ENCODE data around the gene CIITA.

Gene CIITA

GRCh38 chr16:10879681-10880589 lies 2.9 kb downstream of the CIITA start:
- no peak for DNase-seq

GRCh38 chr16:10880594-10881452 lies 3.8 kb downstream of the CIITA start:
- no peak for DNase-seq

- no peak for DNase-seq
These were observed 4.6 kb downstream of the CIITA start for GRCh38 chr16:10881479-10882030.

- DNase-seq: no peak
These were observed 6.0 kb downstream of the CIITA start for GRCh38 chr16:10883004-10883403.

- DNase-seq: no peak
These were observed 8.2 kb downstream of the CIITA start for GRCh38 chr16:10885246-10885645.

GRCh38 chr16:10888320-10888937 lies 11.4 kb downstream of the CIITA start:
- no peak for DNase-seq

- DNase-seq: no peak
These were observed 12.9 kb downstream of the CIITA start for GRCh38 chr16:10889855-10890254.

- no peak for DNase-seq
These were observed 15.8 kb downstream of the CIITA start for GRCh38 chr16:10892782-10893318.

GRCh38 chr16:10895053-10895946 lies 18.3 kb downstream of the CIITA start:
- no peak for DNase-seq

GRCh38 chr16:10896165-10896564 lies 19.2 kb downstream of the CIITA start:
- DNase-seq: no peak

GRCh38 chr16:10896723-10897122 lies 19.7 kb downstream of the CIITA start:
- no peak for DNase-seq

GRCh38 chr16:10897134-10897533 lies 20.1 kb downstream of the CIITA start:
- DNase-seq: no peak

GRCh38 chr16:10902999-10903398 lies 26.0 kb downstream of the CIITA start:
- DNase-seq: no peak

GRCh38 chr16:10906482-10906881 lies 29.5 kb downstream of the CIITA start:
- no peak for DNase-seq

GRCh38 chr16:10906914-10907756 lies 30.1 kb downstream of the CIITA start:
- no peak for DNase-seq

- no peak for DNase-seq
These were observed 30.7 kb downstream of the CIITA start for GRCh38 chr16:10907757-10908045.

- no peak for DNase-seq
These were observed 34.3 kb downstream of the CIITA start for GRCh38 chr16:10911267-10911666.

GRCh38 chr16:10916534-10916933 lies 39.5 kb downstream of the CIITA start:
- DNase-seq: no peak

- DNase-seq: peak; percentile 57
These were observed 41.4 kb downstream of the CIITA start for GRCh38 chr16:10918294-10919002.

GRCh38 chr16:10919003-10919351 lies 42.0 kb downstream of the CIITA start:
- DNase-seq: no peak

Data from activated CD4-positive, alpha-beta T cell treated with anti-CD3 and anti-CD28 coated beads for 1 hour (primary cell).